ENCODE results near the gene SYNE2. TPM values are rescaled to one million over a fixed set of nuclear protein-coding genes. Genes with fewer than 3 reads are reported as not detected.

The SYNE2 gene
- total RNA-seq, 1 experiment from 2014 or later = 25.9 TPM

DNA sequence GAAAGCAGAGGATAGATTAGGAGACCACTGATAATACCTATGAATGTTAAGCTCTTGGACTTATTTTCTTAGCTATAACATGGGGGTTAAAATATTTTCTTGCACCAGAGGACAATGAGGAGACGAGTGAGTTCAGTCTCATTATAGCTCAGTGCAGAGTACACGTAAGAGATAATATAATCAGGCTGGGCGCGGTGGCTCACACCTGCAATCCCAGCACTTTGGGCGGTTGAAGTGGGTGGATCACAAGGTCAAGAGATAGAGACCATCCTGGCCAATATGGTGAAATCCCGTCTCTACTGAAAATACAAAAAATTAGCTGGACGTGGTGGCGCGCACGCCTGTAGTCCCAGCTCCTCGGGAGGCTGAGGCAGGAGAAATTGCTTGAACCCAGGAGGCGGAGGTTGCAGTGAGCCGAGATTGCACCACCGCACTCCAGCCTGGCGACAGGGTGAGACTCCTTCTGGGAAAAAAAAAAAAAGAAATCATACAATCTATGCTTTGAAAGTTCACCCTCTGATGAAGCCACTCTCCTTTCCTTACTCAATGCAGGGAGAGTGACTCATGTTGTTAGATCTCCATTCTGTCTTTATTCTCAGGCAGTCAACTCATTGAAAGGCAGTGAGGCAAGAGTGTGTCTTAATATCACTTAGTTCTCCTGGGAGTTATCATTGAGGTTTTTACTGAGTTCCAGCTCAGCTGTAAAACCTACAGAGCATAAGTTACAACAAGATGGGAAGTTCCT is 134.2 kb downstream of the SYNE2 start:
- no peak overlapping the region for H3K4me3 ChIP-seq (ENCODE audit: low read length)
- no peaks in the 10 kb centered on the region for H3K9me3 ChIP-seq (ENCODE audit: low read length)
- no peaks in the 10 kb centered on the region for H3K36me3 ChIP-seq (ENCODE audit: insufficient read depth, low read length)
- no peak overlapping the region for H3K9ac ChIP-seq (ENCODE audit: low read length)
- no peaks in the 10 kb centered on the region for H3K27me3 ChIP-seq (ENCODE audit: low read length)
- no peaks in the 10 kb centered on the region for H3K79me2 ChIP-seq (ENCODE audit: low read length)
- no peak overlapping the region for H2AFZ ChIP-seq (ENCODE audit: low read length)
- H4K20me1 ChIP-seq (ENCODE audit: insufficient read depth, low read depth, low read length) = no peaks in the 10 kb centered on the region
- no peak for DNase-seq
- no peak overlapping the region for H3K4me2 ChIP-seq (ENCODE audit: low read depth, low read length, poor library complexity, severe bottlenecking)
- no peaks in the 10 kb centered on the region for H3K4me1 ChIP-seq (ENCODE audit: low read length)
- no peaks in the 10 kb centered on the region for H3K9me2 ChIP-seq (replicated peaks; ENCODE audit: insufficient read depth, low read length)
- no peak overlapping the region for H3K27ac ChIP-seq (ENCODE audit: low read length)

DNA sequence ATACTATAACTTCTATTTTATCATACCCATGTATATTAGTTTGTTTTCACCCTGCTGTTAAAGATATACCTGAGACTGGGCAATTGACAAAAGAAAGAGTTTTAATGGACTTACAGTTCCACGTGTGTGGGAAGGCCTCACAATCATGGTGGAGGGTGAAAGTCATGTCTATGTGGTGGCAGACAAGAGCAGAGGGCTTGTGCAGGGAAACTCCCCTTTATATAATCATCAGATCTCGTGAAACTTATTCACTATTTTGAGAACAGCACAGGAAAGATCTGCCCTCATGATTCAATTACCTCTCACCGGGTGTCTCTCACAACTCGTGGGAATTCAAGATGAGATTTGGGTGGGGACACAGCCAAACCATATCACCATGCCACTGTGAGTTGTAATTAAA is 135.8 kb downstream of the SYNE2 start:
- Histone ChIP-seq H3K4me1 (ENCODE audit: low read length) (no peaks in the 10 kb centered on the region), H3K27ac (ENCODE audit: low read length) (no peak overlapping the region), H3K4me2 (ENCODE audit: low read depth, low read length, poor library complexity, severe bottlenecking) (no peak overlapping the region), H3K4me3 (ENCODE audit: low read length) (no peak overlapping the region), H4K20me1 (ENCODE audit: insufficient read depth, low read depth, low read length) (no peaks in the 10 kb centered on the region), H2AFZ (ENCODE audit: low read length) (no peak overlapping the region), H3K9me2 (replicated peaks; ENCODE audit: insufficient read depth, low read length) (no peaks in the 10 kb centered on the region), H3K27me3 (ENCODE audit: low read length) (no peaks in the 10 kb centered on the region), H3K9ac (ENCODE audit: low read length) (no peak overlapping the region), H3K9me3 (ENCODE audit: low read length) (no peaks in the 10 kb centered on the region), H3K36me3 (ENCODE audit: insufficient read depth, low read length) (no peaks in the 10 kb centered on the region), H3K79me2 (ENCODE audit: low read length) (no peaks in the 10 kb centered on the region)
- DNase-seq = no peak

DNA sequence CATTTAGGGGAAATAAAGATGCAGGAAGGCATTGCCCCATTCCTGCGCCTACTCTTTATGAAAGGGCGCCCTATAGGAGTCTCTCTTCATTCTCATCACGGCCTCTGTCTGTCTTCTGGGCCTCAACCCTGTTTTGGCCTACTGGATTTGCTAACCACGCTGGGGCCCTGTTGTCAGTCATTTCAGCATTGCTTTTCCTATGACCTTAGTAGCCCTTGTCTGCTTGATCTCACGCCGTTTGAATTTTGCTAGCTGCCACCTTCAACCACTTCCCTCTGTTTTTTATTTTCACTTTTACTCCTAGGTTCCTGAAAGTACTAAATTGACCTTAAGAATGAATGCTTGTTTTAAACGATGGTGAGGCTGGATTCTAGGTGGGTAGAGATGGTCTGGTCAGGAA is 139.0 kb downstream of the SYNE2 start:
- no peaks in the 10 kb centered on the region for H3K4me1 ChIP-seq (ENCODE audit: low read length)
- H2AFZ ChIP-seq (ENCODE audit: low read length) = no peak overlapping the region
- H3K9me3 ChIP-seq (ENCODE audit: low read length) = no peaks in the 10 kb centered on the region
- no peaks in the 10 kb centered on the region for H3K79me2 ChIP-seq (ENCODE audit: low read length)
- no peak overlapping the region for H3K4me3 ChIP-seq (ENCODE audit: low read length)
- H3K9me2 ChIP-seq (replicated peaks; ENCODE audit: insufficient read depth, low read length) = no peaks in the 10 kb centered on the region
- no peaks in the 10 kb centered on the region for H3K36me3 ChIP-seq (ENCODE audit: insufficient read depth, low read length)
- no peaks in the 10 kb centered on the region for H3K27me3 ChIP-seq (ENCODE audit: low read length)
- H4K20me1 ChIP-seq (ENCODE audit: insufficient read depth, low read depth, low read length) = no peaks in the 10 kb centered on the region
- no peak overlapping the region for H3K9ac ChIP-seq (ENCODE audit: low read length)
- no peak overlapping the region for H3K4me2 ChIP-seq (ENCODE audit: low read depth, low read length, poor library complexity, severe bottlenecking)
- no peak for DNase-seq
- H3K27ac ChIP-seq (ENCODE audit: low read length) = no peak overlapping the region

DNA sequence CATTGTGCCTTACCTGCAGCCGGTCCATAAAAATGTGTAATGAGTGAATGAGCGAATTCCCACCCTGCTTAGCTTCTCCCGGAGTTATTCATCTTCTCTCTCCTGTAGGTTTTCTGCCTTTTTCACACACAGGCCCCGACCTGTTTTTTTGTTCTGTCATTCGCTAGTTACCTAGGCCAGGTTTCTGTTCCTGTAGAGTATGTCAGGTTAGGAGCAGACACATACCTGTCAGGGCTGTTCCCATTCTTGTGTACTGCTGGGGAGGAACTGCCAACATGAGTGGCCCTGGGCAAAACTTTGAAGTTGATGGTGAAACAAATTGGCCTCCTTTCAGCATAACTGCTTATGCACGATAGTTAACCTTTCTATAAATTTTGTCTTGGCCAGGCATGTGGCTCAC is 140.1 kb downstream of the SYNE2 start:
- H4K20me1 ChIP-seq (ENCODE audit: insufficient read depth, low read depth, low read length) = no peaks in the 10 kb centered on the region
- H3K36me3 ChIP-seq (ENCODE audit: insufficient read depth, low read length) = no peaks in the 10 kb centered on the region
- no peak for DNase-seq
- no peak overlapping the region for H3K9ac ChIP-seq (ENCODE audit: low read length)
- H3K4me3 ChIP-seq (ENCODE audit: low read length) = no peak overlapping the region
- H2AFZ ChIP-seq (ENCODE audit: low read length) = no peak overlapping the region
- H3K9me3 ChIP-seq (ENCODE audit: low read length) = no peaks in the 10 kb centered on the region
- H3K79me2 ChIP-seq (ENCODE audit: low read length) = no peaks in the 10 kb centered on the region
- no peak overlapping the region for H3K27ac ChIP-seq (ENCODE audit: low read length)
- no peaks in the 10 kb centered on the region for H3K27me3 ChIP-seq (ENCODE audit: low read length)
- no peak overlapping the region for H3K4me2 ChIP-seq (ENCODE audit: low read depth, low read length, poor library complexity, severe bottlenecking)
- no peaks in the 10 kb centered on the region for H3K4me1 ChIP-seq (ENCODE audit: low read length)
- H3K9me2 ChIP-seq (replicated peaks; ENCODE audit: insufficient read depth, low read length) = no peaks in the 10 kb centered on the region

DNA sequence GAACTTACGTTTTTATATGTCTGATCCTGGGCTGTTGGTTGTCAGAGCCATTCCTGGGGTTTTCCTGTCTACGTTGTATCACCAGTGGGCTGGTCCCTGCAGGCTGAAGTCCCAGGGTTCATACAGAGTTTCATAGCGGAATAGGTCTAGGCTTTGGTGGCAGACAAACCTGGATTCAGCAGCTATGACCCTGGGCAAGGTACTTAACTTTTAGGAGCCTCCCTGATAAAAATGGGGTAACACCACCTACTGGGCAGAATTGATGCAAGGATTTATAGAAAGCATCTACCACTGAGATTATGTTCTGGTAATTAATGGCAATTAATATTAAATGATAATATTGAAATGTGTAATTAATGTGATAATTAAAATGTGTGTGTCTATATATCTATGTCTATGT is 141.2 kb downstream of the SYNE2 start:
- Histone ChIP-seq H3K4me3 (ENCODE audit: low read length) (no peak overlapping the region), H3K36me3 (ENCODE audit: insufficient read depth, low read length) (no peaks in the 10 kb centered on the region), H3K27ac (ENCODE audit: low read length) (no peak overlapping the region), H4K20me1 (ENCODE audit: insufficient read depth, low read depth, low read length) (no peaks in the 10 kb centered on the region), H2AFZ (ENCODE audit: low read length) (no peak overlapping the region), H3K4me1 (ENCODE audit: low read length) (no peaks in the 10 kb centered on the region), H3K4me2 (ENCODE audit: low read depth, low read length, poor library complexity, severe bottlenecking) (no peak overlapping the region), H3K79me2 (ENCODE audit: low read length) (no peaks in the 10 kb centered on the region), H3K9ac (ENCODE audit: low read length) (no peak overlapping the region), H3K9me2 (replicated peaks; ENCODE audit: insufficient read depth, low read length) (no peaks in the 10 kb centered on the region), H3K27me3 (ENCODE audit: low read length) (no peaks in the 10 kb centered on the region), H3K9me3 (ENCODE audit: low read length) (no peaks in the 10 kb centered on the region)
- peak; percentile 64 for DNase-seq

DNA sequence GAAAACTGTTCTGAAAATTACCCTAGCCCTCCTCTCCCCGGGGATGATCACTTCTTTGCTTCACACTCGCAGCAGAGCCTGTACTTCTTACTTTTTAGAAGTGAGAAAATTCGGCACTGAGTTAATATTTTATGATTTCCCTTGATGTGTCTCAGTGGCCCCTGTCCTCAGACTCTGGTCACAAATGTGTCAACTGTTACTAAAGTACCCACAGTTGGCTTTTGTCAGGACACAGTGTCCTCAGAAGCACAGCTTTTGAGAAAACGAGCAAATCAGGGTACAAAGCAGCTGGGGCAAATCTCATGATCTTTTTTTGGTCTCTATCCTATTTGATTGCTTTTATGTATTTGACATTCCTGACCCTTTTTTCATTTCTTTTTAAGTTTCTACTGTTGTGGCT is 142.5 kb downstream of the SYNE2 start:
- no peak overlapping the region for H2AFZ ChIP-seq (ENCODE audit: low read length)
- H3K4me3 ChIP-seq (ENCODE audit: low read length) = no peak overlapping the region
- H3K36me3 ChIP-seq (ENCODE audit: insufficient read depth, low read length) = no peaks in the 10 kb centered on the region
- no peaks in the 10 kb centered on the region for H3K27me3 ChIP-seq (ENCODE audit: low read length)
- H3K4me1 ChIP-seq (ENCODE audit: low read length) = no peaks in the 10 kb centered on the region
- no peak overlapping the region for H3K27ac ChIP-seq (ENCODE audit: low read length)
- no peak overlapping the region for H3K4me2 ChIP-seq (ENCODE audit: low read depth, low read length, poor library complexity, severe bottlenecking)
- H3K79me2 ChIP-seq (ENCODE audit: low read length) = no peaks in the 10 kb centered on the region
- H4K20me1 ChIP-seq (ENCODE audit: insufficient read depth, low read depth, low read length) = no peaks in the 10 kb centered on the region
- no peak overlapping the region for H3K9ac ChIP-seq (ENCODE audit: low read length)
- no peaks in the 10 kb centered on the region for H3K9me3 ChIP-seq (ENCODE audit: low read length)
- no peak for DNase-seq
- H3K9me2 ChIP-seq (replicated peaks; ENCODE audit: insufficient read depth, low read length) = no peaks in the 10 kb centered on the region

DNA sequence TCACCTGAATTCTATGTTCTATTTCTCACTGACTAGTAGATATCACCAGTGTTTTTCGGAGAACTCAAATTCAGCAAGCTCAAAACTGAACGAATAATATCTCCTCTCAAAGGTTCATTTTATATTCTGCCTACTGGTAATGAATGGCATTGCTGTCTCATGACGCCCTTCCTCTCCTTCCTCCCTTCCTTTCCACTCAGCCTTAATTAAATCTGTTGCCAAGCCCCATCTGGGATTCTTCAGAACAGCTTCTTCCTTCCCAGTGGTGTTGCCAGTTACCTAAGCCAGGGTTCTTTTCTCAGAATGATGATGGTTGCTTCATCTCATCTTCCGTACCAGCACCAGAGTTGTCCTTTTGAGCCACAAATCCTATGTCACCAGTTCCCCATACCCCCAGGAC is 143.2 kb downstream of the SYNE2 start:
- no peak overlapping the region for H3K27ac ChIP-seq (ENCODE audit: low read length)
- H3K9me2 ChIP-seq (replicated peaks; ENCODE audit: insufficient read depth, low read length) = no peaks in the 10 kb centered on the region
- no peaks in the 10 kb centered on the region for H3K27me3 ChIP-seq (ENCODE audit: low read length)
- H2AFZ ChIP-seq (ENCODE audit: low read length) = no peak overlapping the region
- no peak overlapping the region for H3K4me2 ChIP-seq (ENCODE audit: low read depth, low read length, poor library complexity, severe bottlenecking)
- H3K4me3 ChIP-seq (ENCODE audit: low read length) = no peak overlapping the region
- H3K9ac ChIP-seq (ENCODE audit: low read length) = no peak overlapping the region
- no peaks in the 10 kb centered on the region for H3K36me3 ChIP-seq (ENCODE audit: insufficient read depth, low read length)
- H3K4me1 ChIP-seq (ENCODE audit: low read length) = no peaks in the 10 kb centered on the region
- DNase-seq = no peak
- no peaks in the 10 kb centered on the region for H4K20me1 ChIP-seq (ENCODE audit: insufficient read depth, low read depth, low read length)
- no peaks in the 10 kb centered on the region for H3K9me3 ChIP-seq (ENCODE audit: low read length)
- no peaks in the 10 kb centered on the region for H3K79me2 ChIP-seq (ENCODE audit: low read length)

DNA sequence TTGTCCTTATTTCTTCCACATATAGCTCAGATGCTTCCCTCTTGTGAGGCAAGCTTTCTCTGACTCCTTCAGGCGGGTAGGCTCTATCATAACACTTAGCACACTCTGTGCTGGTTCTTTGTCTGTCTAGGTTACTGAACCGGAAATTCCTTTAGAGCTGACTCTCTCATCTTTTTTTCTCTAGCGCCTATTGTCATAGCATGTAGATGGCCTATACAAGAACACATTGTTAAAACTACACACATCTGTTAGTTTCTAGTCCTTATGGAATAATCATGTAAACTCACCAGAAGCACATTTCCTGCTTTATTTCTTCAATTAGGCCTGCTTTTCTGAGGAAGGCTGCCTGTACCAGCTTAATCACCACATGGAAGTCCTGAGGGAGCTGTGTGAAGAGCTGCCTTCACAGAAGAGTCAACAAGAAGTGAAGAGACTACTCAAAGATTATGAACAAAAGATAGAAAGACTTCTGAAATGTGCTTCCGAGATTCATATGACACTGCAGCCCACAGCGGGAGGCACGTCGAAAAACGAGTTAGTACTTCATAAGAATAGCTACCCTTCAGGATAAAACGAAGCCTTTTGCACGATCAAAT is 143.9 kb downstream of the SYNE2 start:
- no peak overlapping the region for H3K9ac ChIP-seq (ENCODE audit: low read length)
- H4K20me1 ChIP-seq (ENCODE audit: insufficient read depth, low read depth, low read length) = no peaks in the 10 kb centered on the region

More for the DNA sequence above, 143.9 kb downstream of the SYNE2 start:
- H3K27ac ChIP-seq (ENCODE audit: low read length) = no peak overlapping the region
- H3K9me2 ChIP-seq (replicated peaks; ENCODE audit: insufficient read depth, low read length) = no peaks in the 10 kb centered on the region
- no peaks in the 10 kb centered on the region for H3K9me3 ChIP-seq (ENCODE audit: low read length)
- DNase-seq = no peak
- H3K79me2 ChIP-seq (ENCODE audit: low read length) = no peaks in the 10 kb centered on the region
- H3K4me2 ChIP-seq (ENCODE audit: low read depth, low read length, poor library complexity, severe bottlenecking) = no peak overlapping the region
- H2AFZ ChIP-seq (ENCODE audit: low read length) = no peak overlapping the region
- no peaks in the 10 kb centered on the region for H3K36me3 ChIP-seq (ENCODE audit: insufficient read depth, low read length)
- no peaks in the 10 kb centered on the region for H3K4me1 ChIP-seq (ENCODE audit: low read length)
- no peak overlapping the region for H3K4me3 ChIP-seq (ENCODE audit: low read length)
- no peaks in the 10 kb centered on the region for H3K27me3 ChIP-seq (ENCODE audit: low read length)
